Esophagus squamous epithelium (tissue), 5 donors: ENCODE results near the gene ACD. TPM values are rescaled to one million over a fixed set of nuclear protein-coding genes. Genes with fewer than 3 reads are reported as not detected.
"Not testable (repeated sequence)": the region's sequence is repeated elsewhere in the genome, so short reads cannot be mapped to it uniquely, and the experiment has no call there.

Source experiments
- DNase-seq: peaks from one replicate; lab custom pipeline; 2025; lab: John Stamatoyannopoulos, UW
- H3K27ac ChIP-seq, 4 donors: fragments of 200-600 bp; sonication (generic); one replicate each; pipeline ENCODE4 v1.5.1; 2016 to 2019; ENCODE audit warnings: mild to moderate bottlenecking in 1 of 4
- H3K27me3 ChIP-seq, 4 donors: fragments of 200-600 bp; sonication (generic); 1 replicate in 3 of 4; 2 replicates in 1 of 4; pipeline versions ENCODE4 v1.5.1 to v1.6.0; 2017 to 2021; ENCODE audit warnings: antibody characterized with exemption in 1 of 4
- H3K36me3 ChIP-seq, 3 donors: fragments of 200-600 bp; sonication (generic); one replicate each; pipeline ENCODE4 v1.5.1; 2016 to 2019
- H3K4me1 ChIP-seq, 3 donors: fragments of 200-600 bp; sonication (generic); one replicate each; pipeline ENCODE4 v1.5.1; 2017 to 2019
- H3K4me3 ChIP-seq, 4 donors: fragments of 200-600 bp; sonication (generic); 1 replicate in 3 of 4; 2 replicates in 1 of 4; pipeline ENCODE4 v1.5.1; 2016 to 2019; ENCODE audit warnings: mild to moderate bottlenecking in 2 of 4, moderate library complexity in 1 of 4
- H3K9me3 ChIP-seq, 3 donors: fragments of 200-600 bp; sonication (generic); one replicate each; pipeline ENCODE4 v1.5.1; 2016 to 2019
- POLR2A ChIP-seq, 4 donors: fragments of 450-650 bp; IDR thresholded peaks; one replicate each; pipeline ENCODE4 v1.6.1; 2017; ENCODE audit warnings: antibody characterized with exemption in 4 of 4, mild to moderate bottlenecking in 4 of 4, moderate library complexity in 3 of 4
- WGBS, 2 donors: methylation state at CpG; one replicate each; pipeline ENCODE4 v1.1.5; 2018; 5-methylcytosine and 5-hydroxymethylcytosine counted together
- intact Hi-C: fragments of 100-400 bp; cut with DNase I; formaldehyde crosslinking; loops from one replicate; pipeline ENCODE4 v1.15.0; 2022
- total RNA-seq, 4 donors: library from RNA; depleted of rRNA; stranded (reverse); fragments of >200 nt; gene quantifications; one replicate each; pipeline ENCODE4 v1.1.0, GENCODE V29; 2016
- TF ChIP-seq, protein P1 (sequence below), 6 experiments: fragments of 450-650 bp in 4 of 6; fragments of 200-600 bp in 2 of 6; sonication (generic) in 2 of 6; IDR thresholded peaks; one replicate each; pipeline ENCODE4 v1.5.1; 2016 to 2019; ENCODE audit warnings: antibody characterized with exemption in 6 of 6, mild to moderate bottlenecking in 4 of 6, moderate library complexity in 4 of 6
- donor health status: DM: yes; HTN: yes; CAD: no.

ACD gene
- total RNA-seq, 4 donors from 2014 or later = 5.7 to 18.7 (median 8.8) TPM

DNA sequence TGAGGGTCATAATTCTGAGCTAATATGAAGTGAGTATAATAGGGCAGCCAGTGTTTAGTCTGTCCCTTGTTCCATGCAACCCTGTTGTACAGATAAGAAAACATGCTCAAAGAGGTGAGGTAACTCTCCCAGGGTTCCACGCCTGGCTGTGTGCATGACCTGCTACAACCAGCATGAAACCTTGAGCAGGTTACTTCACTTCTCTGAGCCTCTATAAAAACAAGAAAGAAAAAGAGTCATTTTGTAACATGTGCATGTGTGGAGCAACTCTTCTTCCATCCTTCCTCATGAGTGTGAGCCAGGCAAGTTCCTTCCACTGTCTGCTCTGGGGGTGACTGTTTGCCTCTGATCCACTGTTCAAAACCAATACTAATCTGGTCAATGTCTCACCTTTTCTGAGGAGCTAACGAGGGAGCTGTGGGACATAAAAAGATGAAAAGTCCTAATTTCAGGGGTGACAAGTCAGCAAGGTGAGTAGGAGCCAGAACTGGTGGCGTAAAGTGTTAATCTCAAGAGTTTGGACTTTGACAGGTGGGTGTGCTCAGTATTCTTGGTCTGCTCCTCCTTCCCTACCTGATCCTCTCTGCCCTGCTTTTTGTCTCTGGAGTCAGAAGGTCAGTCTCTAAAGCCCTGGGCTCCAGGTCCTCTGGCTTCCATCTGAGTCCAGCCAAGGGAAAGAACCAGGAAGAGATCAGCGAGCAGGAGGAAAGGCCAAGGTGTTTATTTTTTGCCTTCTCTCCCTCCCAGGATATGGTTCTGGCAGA lies 37.5 kb upstream of the ACD start:
- no peaks in the 10 kb centered on the region for H3K27me3 ChIP-seq
- no peak for DNase-seq
- intact Hi-C loops = no loop called here
- 63 to 76% methylated on average over 4 of the region's 4 CpGs for whole genome bisulfite sequencing, 2 donors
- no peak for TF ChIP-seq POLR2A (IDR thresholded peaks at IDR 0.05)
- TF ChIP-seq, protein P1, sequence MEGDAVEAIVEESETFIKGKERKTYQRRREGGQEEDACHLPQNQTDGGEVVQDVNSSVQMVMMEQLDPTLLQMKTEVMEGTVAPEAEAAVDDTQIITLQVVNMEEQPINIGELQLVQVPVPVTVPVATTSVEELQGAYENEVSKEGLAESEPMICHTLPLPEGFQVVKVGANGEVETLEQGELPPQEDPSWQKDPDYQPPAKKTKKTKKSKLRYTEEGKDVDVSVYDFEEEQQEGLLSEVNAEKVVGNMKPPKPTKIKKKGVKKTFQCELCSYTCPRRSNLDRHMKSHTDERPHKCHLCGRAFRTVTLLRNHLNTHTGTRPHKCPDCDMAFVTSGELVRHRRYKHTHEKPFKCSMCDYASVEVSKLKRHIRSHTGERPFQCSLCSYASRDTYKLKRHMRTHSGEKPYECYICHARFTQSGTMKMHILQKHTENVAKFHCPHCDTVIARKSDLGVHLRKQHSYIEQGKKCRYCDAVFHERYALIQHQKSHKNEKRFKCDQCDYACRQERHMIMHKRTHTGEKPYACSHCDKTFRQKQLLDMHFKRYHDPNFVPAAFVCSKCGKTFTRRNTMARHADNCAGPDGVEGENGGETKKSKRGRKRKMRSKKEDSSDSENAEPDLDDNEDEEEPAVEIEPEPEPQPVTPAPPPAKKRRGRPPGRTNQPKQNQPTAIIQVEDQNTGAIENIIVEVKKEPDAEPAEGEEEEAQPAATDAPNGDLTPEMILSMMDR (IDR thresholded peaks at IDR 0.05) = no peak
- peak overlapping the region; percentile 43 to 78 (median 74) for H3K27ac ChIP-seq
- peaks cover 0 to 22% (median 0%) of the 10 kb centered on the region in 3 donors for H3K36me3 ChIP-seq
- peaks cover 0 to 28% (median 4%) of the 10 kb centered on the region in 3 donors for H3K4me1 ChIP-seq
- no peak overlapping the region for H3K4me3 ChIP-seq
- H3K9me3 ChIP-seq = no peaks in the 10 kb centered on the region

DNA sequence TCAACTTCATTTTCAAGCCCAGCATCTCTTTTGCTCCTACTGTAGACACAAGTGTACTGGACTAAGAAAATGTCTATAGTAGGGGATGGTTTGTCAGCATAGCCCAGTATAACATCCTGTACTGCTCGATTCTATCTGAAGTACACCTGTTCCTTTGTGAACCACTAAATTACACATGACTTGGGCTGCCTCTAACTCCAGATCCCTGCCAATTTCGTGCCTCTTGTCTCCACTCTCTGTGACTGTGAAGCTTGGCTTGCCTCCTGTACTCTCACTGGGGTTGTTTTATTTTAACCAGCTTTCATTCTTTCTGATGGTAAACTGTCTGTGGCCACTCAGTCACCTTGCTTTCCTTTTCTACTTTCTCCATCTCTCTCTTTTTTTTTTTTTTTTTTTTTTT lies 34.6 kb upstream of the ACD start:
- Histone ChIP-seq H3K27me3 (no peaks in the 10 kb centered on the region), H3K9me3 (no peaks in the 10 kb centered on the region), H3K4me1 (peaks cover 0 to 26% (median 4%) of the 10 kb centered on the region in 3 donors), H3K4me3 (no peak overlapping the region), H3K36me3 (peaks cover 0 to 13% (median 0%) of the 10 kb centered on the region in 3 donors), H3K27ac (no peak overlapping the region)
- TF ChIP-seq POLR2A (IDR thresholded peaks at IDR 0.05) = no peak
- TF ChIP-seq, protein P1 (IDR thresholded peaks at IDR 0.05) = no peak
- no peak for DNase-seq
- 60 to 68% methylated on average over 2 of the region's 2 CpGs for WGBS, 2 donors
- intact Hi-C loops = no loop called here

DNA sequence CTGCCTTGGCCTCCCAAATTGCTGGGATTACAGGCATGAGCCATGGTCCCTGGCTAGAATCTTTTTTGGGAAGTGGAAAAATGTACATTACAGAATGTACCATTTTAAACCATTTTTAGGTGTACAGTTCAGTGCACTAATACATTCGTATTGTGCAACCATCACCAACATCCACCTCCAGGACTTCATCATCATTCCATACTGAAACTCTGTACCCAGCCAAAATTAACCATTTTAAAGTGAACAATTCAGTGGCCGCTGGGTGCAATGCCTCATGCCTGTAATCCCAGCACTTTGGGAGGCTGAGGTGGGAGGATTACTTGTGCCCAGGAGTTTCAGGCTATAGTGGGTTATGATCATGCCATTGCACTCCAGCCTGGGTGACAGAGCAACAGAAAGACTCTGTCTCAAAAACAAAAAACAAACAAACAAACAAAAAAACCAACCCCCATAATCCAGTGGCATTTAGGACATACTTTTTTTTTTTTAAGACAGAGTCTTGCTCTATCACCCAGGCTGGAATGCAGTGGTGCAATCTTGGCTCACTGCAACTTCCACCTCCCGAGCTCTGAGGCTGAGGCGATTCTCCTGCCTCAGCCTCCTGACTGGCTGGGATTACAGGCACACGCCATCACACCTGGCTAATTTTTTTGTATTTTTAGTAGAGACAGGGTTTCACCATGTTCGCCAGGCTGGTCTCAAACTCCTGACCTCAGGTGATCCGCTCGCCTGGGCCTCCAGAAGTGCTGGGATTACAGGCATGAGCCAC lies 33.6 kb upstream of the ACD start:
- H3K4me3 ChIP-seq, intact Hi-C loops, H3K27me3 ChIP-seq, H3K27ac ChIP-seq, H3K9me3 ChIP-seq, DNase-seq, H3K36me3 ChIP-seq: not testable (repeated sequence)
- 85 to 90% methylated on average over 8 of the region's 8 CpGs for WGBS, 2 donors
- H3K4me1 ChIP-seq = peaks cover 0 to 25% (median 4%) of the 10 kb centered on the region in 3 donors

DNA sequence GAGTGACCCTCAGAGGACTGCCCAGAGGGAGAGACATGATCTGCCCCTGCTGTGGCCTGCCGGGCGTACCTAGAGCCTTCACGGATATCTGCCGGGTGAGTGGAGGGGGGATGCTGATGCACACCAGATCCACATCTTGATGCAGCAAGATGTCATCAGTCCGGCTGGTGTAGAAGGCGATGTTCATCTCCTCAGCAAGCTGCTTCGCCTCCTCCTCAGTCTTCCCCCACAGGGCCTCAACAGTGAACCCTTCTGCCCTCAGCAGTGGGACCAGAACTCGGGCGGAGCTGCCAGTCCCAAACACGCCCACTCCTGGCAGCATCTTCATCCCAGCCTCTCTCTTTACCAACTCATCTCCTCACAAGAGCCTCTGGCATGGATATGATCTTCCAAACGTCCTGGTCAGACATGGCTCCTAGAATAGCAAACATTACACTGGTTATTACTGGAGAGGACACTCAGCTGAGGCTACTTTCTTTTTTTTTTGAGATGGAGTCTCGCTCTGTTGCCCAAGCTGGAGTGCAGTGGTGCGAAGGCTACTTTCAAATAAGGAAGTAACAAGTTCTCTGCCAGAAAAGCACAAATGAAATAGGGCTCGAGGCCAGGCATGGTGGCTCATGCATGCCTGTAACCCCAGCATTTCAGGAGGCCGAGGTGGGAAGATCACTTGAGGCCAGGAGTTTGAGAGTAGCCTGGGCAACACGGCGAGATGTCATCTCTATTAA lies 25.5 kb upstream of the ACD start:
- WGBS, 2 donors = 76 to 86% methylated on average over 15 to 16 of the region's 17 CpGs
- H3K27me3 ChIP-seq = no peaks in the 10 kb centered on the region
- TF ChIP-seq POLR2A (IDR thresholded peaks at IDR 0.05) = no peak
- TF ChIP-seq, protein P1 (IDR thresholded peaks at IDR 0.05) = no peak
- intact Hi-C loops = no loop called here
- DNase-seq = no peak
- peaks cover 0 to 46% (median 5%) of the 10 kb centered on the region in 3 donors for H3K36me3 ChIP-seq
- H3K9me3 ChIP-seq = no peaks in the 10 kb centered on the region
- H3K4me3 ChIP-seq = no peak overlapping the region
- peak overlapping the region; percentile 44 to 80 (median 66) for H3K27ac ChIP-seq
- H3K4me1 ChIP-seq = peaks cover 11 to 35% (median 12%) of the 10 kb centered on the region in 3 donors

DNA sequence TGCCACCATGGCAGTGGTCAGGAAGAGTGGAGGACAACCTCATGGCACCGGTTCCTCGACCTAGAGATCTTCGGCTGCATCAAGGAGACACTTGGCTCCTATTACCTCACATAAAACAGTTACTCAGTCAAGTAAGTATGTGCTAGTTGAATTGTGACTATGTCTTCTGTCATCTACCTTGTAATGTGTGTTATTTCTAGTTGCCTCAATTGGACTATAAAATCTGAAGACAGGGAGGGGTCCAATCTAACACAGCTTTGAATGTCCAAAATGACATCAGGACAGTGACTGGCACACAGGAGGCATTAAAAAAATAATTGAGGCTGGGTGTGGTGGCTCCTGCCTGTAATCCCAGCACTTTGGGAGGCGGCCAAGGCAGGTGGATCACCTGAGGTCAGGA lies 23.7 kb upstream of the ACD start:
- Histone ChIP-seq H3K27me3 (no peaks in the 10 kb centered on the region), H3K9me3 (no peaks in the 10 kb centered on the region), H3K27ac (peak overlapping the region; percentile 36 to 80 (median 52)), H3K4me3 (no peak overlapping the region), H3K36me3 (peaks cover 0 to 60% (median 5%) of the 10 kb centered on the region in 3 donors), H3K4me1 (peaks cover 11 to 37% (median 12%) of the 10 kb centered on the region in 3 donors)
- intact Hi-C loops = no loop called here
- 83 to 94% methylated on average over 4 of the region's 4 CpGs for WGBS, 2 donors
- TF ChIP-seq POLR2A (IDR thresholded peaks at IDR 0.05) = no peak
- TF ChIP-seq, protein P1 (IDR thresholded peaks at IDR 0.05) = no peak
- no peak for DNase-seq
